Measurements from ENCODE around the gene PROZ.
"Not testable (repeated sequence)": the region's sequence is repeated elsewhere in the genome, so short reads cannot be mapped to it uniquely, and the experiment has no call there.

The PROZ gene

GRCh38 chr13:113157929-113158747, at the start of gene PROZ:
PROZ (plus strand) TSS chr13:113158648; CDS start chr13:113158661, 13 bp downstream.
- no peak for DNase-seq

- peak in 1 of 2 experiments; percentile 39 for DNase-seq
These were observed 49.0 kb upstream of the PROZ start for GRCh38 chr13:113109151-113110047.

GRCh38 chr13:113110048-113110851, 48.2 kb upstream of the PROZ start:
- peak; percentile 42 to 54 for DNase-seq

GRCh38 chr13:113110852-113111315, 47.6 kb upstream of the PROZ start:
- peak in 1 of 2 experiments; percentile 34 for DNase-seq

GRCh38 chr13:113111821-113112220, 46.6 kb upstream of the PROZ start:
- not testable (repeated sequence) for DNase-seq

- DNase-seq: not testable (repeated sequence)
These were observed 46.0 kb upstream of the PROZ start for GRCh38 chr13:113112475-113112874.

- no peak for DNase-seq
These were observed 45.3 kb upstream of the PROZ start for GRCh38 chr13:113112893-113113845.

- no peak for DNase-seq
These were observed 44.6 kb upstream of the PROZ start for GRCh38 chr13:113113846-113114271.

- DNase-seq: no peak
These were observed 43.7 kb upstream of the PROZ start for GRCh38 chr13:113114511-113115362.

GRCh38 chr13:113115363-113116205, 42.9 kb upstream of the PROZ start:
- DNase-seq: no peak

- no peak for DNase-seq
These were observed 42.1 kb upstream of the PROZ start for GRCh38 chr13:113116206-113116800.

GRCh38 chr13:113116871-113117271, 41.6 kb upstream of the PROZ start:
- DNase-seq: no peak

GRCh38 chr13:113117335-113117872, 41.0 kb upstream of the PROZ start:
- no peak for DNase-seq

- DNase-seq: no peak
These were observed 40.6 kb upstream of the PROZ start for GRCh38 chr13:113117911-113118260.

GRCh38 chr13:113118261-113119021, 40.0 kb upstream of the PROZ start:
- DNase-seq: no peak

GRCh38 chr13:113119166-113119821, 39.2 kb upstream of the PROZ start:
- DNase-seq: no peak

GRCh38 chr13:113119822-113120189, 38.6 kb upstream of the PROZ start:
- no peak for DNase-seq

All from activated T-cell treated with anti-CD3 and anti-CD28 coated beads, Interleukin-2, amount 50 U/mL, for 48 hours (primary cell).